BLaER1 (cell line): Measurements from ENCODE around the gene GGCX.

ENCODE experiments used
- H3K27ac ChIP-seq: shearing (Covaris generic); formaldehyde crosslinking; 2 replicates; pipeline ENCODE4 v1.8.1; 2022
- H3K27me3 ChIP-seq: shearing (Covaris generic); formaldehyde crosslinking; 2 replicates; pipeline ENCODE4 v1.8.1; 2022
- H3K36me3 ChIP-seq: shearing (Covaris generic); formaldehyde crosslinking; 2 replicates; pipeline ENCODE4 v1.8.1; 2022
- H3K4me1 ChIP-seq: shearing (Covaris generic); formaldehyde crosslinking; 2 replicates; pipeline ENCODE4 v1.8.1; 2022
- H3K4me2 ChIP-seq: shearing (Covaris generic); formaldehyde crosslinking; 2 replicates; pipeline ENCODE4 v1.8.1; 2022
- H3K4me3 ChIP-seq: shearing (Covaris generic); formaldehyde crosslinking; 2 replicates; pipeline ENCODE4 v1.8.1; 2022
- H3K9ac ChIP-seq: shearing (Covaris generic); formaldehyde crosslinking; 2 replicates; pipeline ENCODE4 v1.8.1; 2022
- H3K9me3 ChIP-seq: shearing (Covaris generic); formaldehyde crosslinking; 2 replicates; pipeline ENCODE4 v1.8.1; 2022
- H4K20me1 ChIP-seq: shearing (Covaris generic); formaldehyde crosslinking; 2 replicates; pipeline ENCODE4 v1.8.1; 2022
- Cebpa-rat ChIP-seq: shearing (Covaris generic); IDR thresholded peaks from 2 replicates; pipeline ENCODE4 v1.8.1; 2022

Gene GGCX

DNA sequence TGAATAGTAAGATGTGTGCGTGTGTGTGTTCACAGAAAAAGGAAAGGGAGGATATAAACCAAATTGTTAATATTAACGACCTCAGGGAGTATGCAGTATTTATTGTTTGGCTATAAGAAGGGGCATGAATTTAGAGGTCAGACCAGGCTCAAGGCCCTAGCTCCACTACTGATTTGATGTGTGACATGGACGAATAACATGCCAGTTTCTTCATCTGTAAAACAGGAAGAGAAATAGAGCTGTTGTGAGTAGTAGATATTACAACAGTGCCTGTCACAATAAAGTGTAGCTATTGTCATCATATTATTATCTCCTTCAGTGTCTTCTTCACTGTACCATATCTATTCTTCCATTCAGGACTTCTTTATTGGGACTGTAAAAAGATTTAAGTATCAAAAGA is 26.4 kb downstream of the GGCX start:
- Histone ChIP-seq H3K4me3 (no peak overlapping the region), H3K27me3 (no peaks in the 10 kb centered on the region), H3K27ac (no peak overlapping the region), H3K9me3 (no peaks in the 10 kb centered on the region), H4K20me1 (peaks cover 7% of the 10 kb centered on the region), H3K36me3 (peaks cover 2% of the 10 kb centered on the region), H3K4me1 (peaks cover 38% of the 10 kb centered on the region), H3K4me2 (no peak overlapping the region), H3K9ac (no peak overlapping the region)
- no peak for TF ChIP-seq Cebpa-rat

DNA sequence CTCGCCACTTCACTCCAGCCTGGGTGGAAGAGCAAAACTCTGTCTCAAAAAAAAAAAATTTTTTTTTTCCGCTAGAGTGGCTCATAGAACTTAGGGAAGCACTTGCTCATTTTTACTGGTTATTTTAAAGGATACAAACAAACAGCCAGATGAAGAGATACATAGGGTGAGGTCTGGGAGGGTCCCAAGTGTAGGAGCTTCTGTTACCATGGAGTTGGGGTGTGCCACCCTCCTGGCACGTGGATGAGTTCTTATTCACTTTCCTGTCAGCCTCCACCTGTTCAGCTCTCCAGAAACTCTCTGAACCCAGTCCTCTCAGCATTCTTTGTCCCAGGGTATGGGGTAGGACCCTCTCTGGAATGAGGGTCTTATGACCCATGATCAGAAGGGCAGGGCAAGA is 27.2 kb downstream of the GGCX start:
- H3K36me3 ChIP-seq = no peaks in the 10 kb centered on the region
- no peaks in the 10 kb centered on the region for H4K20me1 ChIP-seq
- 0 out of 2 replicates have a peak overlapping the region, but pooled peaks have one; percentile 22 for H3K27ac ChIP-seq
- TF ChIP-seq Cebpa-rat = no peak
- H3K4me1 ChIP-seq = peaks cover 38% of the 10 kb centered on the region
- H3K27me3 ChIP-seq = no peaks in the 10 kb centered on the region
- H3K9me3 ChIP-seq = no peaks in the 10 kb centered on the region
- H3K4me3 ChIP-seq = no peak overlapping the region
- H3K4me2 ChIP-seq = no peak overlapping the region
- no peak overlapping the region for H3K9ac ChIP-seq

DNA sequence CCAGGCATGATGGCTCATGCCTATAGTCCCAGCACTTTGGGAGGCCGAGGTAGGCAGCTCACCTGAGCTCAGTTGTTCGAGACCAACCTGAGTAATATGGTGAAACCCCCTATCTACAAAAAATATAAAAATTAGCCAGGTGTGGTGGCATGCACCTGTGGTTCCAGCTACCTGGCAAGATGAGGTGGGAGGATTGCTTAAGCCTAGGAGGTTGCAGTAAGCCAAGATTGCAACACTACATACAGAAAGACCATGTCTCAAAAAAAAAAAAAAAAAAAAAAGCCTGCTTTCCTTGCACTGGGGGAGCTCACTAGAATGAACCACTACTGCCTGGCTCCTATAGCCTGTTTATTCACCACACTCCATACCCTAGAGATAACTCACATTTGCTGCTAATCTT is 29.7 kb downstream of the GGCX start:
- H3K27ac ChIP-seq = no peak overlapping the region
- no peaks in the 10 kb centered on the region for H4K20me1 ChIP-seq
- H3K4me1 ChIP-seq = peaks cover 31% of the 10 kb centered on the region
- no peak overlapping the region for H3K9ac ChIP-seq
- no peak overlapping the region for H3K4me3 ChIP-seq
- no peak overlapping the region for H3K4me2 ChIP-seq
- no peaks in the 10 kb centered on the region for H3K9me3 ChIP-seq
- H3K27me3 ChIP-seq = no peaks in the 10 kb centered on the region
- TF ChIP-seq Cebpa-rat = no peak
- no peaks in the 10 kb centered on the region for H3K36me3 ChIP-seq

DNA sequence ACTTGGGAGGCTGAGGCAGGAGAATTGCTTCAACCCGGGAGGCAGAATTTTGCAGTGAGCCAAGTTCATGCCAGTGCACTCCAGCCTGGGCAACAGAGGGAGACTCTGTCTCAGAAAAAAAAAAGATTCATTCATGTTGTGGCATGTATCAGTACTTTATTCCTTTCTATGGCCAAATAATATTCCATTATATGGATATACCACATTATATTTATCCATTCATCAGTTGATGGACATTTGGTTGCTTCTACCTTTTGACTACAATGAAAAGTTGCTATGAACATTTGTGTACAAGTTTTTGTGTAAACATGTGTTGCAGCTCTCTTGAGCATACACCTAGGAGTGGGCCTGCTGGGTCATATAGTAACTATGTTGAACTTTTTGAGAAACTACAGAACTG is 31.5 kb downstream of the GGCX start:
- Histone ChIP-seq H3K9me3 (no peaks in the 10 kb centered on the region), H3K27ac (no peak overlapping the region), H3K9ac (no peak overlapping the region)

DNA sequence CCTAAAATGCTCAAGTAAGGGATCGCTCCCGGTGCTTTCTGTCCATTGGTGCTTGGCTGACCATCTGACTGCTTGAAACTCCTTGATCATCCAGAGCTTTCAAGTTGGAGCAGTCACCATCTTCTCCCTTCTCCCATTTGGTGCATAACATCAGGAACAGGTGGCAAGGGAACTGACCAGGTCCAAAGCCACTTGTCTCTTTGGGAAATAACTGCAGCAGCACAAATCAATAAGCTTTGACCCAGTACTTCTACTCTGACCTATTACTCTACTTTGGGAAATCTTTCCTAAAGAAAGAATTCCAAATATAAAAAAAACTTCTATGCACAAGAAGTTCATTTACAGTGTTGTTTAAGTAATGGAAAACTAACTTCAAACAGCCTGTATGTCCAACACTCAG is 32.9 kb downstream of the GGCX start:
- no peak overlapping the region for H3K27ac ChIP-seq
- no peak overlapping the region for H3K4me2 ChIP-seq
- H4K20me1 ChIP-seq = no peaks in the 10 kb centered on the region
- H3K4me3 ChIP-seq = no peak overlapping the region
- no peaks in the 10 kb centered on the region for H3K27me3 ChIP-seq
- no peak overlapping the region for H3K9ac ChIP-seq
- H3K36me3 ChIP-seq = no peaks in the 10 kb centered on the region
- no peak for TF ChIP-seq Cebpa-rat
- H3K4me1 ChIP-seq = peaks cover 36% of the 10 kb centered on the region
- no peaks in the 10 kb centered on the region for H3K9me3 ChIP-seq

More for the DNA sequence above, 31.5 kb downstream of the GGCX start:
- Histone ChIP-seq H3K27me3 (no peaks in the 10 kb centered on the region), H3K4me3 (no peak overlapping the region), H3K4me2 (no peak overlapping the region), H4K20me1 (no peaks in the 10 kb centered on the region), H3K4me1 (peaks cover 31% of the 10 kb centered on the region), H3K36me3 (no peaks in the 10 kb centered on the region)
- no peak for TF ChIP-seq Cebpa-rat

DNA sequence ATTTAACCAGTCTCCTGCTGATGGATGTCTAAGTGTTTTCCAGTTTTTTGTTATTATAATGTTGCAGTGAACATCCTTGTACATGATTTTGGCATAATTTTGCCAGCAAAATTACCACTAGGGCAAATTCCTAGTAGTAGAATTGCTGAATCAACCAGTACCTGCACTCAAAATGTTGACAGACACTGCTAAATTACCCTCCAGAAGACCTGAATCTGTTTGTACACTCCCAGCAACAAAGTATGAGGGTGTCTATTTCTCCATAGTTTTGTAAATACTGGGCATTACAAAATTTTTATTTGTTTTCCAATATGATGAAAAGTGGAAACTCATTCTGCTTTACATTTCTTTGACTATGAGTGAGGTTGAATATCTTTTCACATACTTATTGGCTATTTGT is 33.5 kb downstream of the GGCX start:
- Histone ChIP-seq H3K9me3 (no peaks in the 10 kb centered on the region), H3K36me3 (no peaks in the 10 kb centered on the region), H3K27me3 (no peaks in the 10 kb centered on the region), H3K4me1 (peaks cover 40% of the 10 kb centered on the region), H3K27ac (no peak overlapping the region), H3K4me2 (no peak overlapping the region), H4K20me1 (no peaks in the 10 kb centered on the region), H3K9ac (no peak overlapping the region), H3K4me3 (no peak overlapping the region)
- no peak for TF ChIP-seq Cebpa-rat

DNA sequence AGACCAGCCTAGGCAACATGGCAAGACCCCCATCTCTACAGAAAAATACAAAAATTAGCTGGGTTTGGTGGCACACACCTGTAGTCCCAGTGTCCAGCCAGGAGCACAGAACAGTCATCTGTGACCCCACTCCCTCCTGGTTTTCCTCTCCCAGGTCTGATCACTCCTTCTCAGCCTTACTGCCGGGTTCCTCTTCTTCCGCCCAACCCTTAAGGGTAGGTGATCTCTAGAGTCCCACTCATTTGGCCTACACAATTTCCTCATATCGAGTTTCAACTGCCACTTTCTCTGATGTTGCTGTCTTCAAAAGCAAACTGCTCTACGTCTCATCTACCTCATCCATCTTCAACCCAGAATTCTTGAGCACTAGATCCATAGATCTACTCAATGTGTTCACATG is 35.7 kb downstream of the GGCX start:
- no peak for TF ChIP-seq Cebpa-rat
- H3K4me1 ChIP-seq = peaks cover 40% of the 10 kb centered on the region
- H3K36me3 ChIP-seq = no peaks in the 10 kb centered on the region
- no peaks in the 10 kb centered on the region for H4K20me1 ChIP-seq
- peak overlapping the region; percentile 85 for H3K4me2 ChIP-seq
- H3K27ac ChIP-seq = peak overlapping the region; percentile 76
- H3K27me3 ChIP-seq = no peaks in the 10 kb centered on the region
- H3K4me3 ChIP-seq = peak overlapping the region; percentile 50
- H3K9me3 ChIP-seq = no peaks in the 10 kb centered on the region
- peak overlapping the region; percentile 70 for H3K9ac ChIP-seq

DNA sequence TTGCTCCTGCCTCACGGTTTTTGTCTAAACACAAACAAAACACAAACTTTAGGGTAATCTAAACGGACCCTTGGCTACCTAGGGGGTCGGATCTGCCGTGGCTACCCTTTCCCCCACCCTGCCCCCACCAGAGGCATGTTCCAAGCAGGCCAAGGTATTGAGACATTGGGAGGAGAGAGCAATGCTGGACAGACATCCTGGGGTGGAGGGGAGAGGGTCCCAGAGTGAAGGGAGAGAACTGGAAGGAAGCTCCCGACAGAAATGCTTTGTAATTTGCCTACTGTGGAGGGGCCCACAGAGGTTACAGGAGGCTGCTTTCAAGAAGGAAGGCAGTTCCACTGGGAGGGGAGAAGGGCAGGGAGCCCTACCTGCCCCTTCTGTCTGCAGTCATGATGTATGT is 36.3 kb downstream of the GGCX start:
- Histone ChIP-seq H3K9ac (peak overlapping the region; percentile 70), H3K9me3 (no peaks in the 10 kb centered on the region), H3K4me2 (peak overlapping the region; percentile 85), H3K4me3 (peak overlapping the region; percentile 50), H4K20me1 (no peaks in the 10 kb centered on the region), H3K4me1 (peaks cover 40% of the 10 kb centered on the region), H3K36me3 (no peaks in the 10 kb centered on the region), H3K27me3 (no peaks in the 10 kb centered on the region), H3K27ac (peak overlapping the region; percentile 76)
- no peak for TF ChIP-seq Cebpa-rat

DNA sequence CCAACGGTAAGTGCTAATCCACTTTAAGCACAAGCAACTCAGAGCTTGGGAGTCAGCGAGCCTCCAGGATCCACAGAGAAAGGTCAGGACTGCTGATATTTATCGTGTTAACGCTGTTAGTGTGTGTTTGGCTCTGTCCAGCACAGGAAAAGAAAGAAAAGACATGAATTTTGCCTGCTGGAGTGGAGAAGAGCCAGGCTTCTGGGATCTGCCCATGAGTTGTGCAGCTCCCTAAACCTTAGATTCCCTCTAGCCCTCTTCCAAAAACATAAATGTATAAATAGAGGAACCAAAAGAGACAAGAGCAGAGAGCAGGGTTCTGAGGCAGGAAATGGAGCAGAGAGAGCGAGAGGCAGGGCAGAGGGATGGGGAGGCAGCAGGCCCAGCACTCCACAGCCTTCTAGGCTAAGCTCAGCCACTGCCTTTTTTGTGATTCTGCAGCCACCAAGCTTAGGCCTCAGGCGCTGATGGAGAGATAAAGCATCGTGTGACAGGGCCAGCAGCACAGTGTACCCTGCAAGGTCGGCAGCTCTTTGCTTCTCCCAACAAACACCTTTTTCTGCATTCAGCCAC is 36.9 kb downstream of the GGCX start:
- peak overlapping the region; percentile 50 for H3K4me3 ChIP-seq
- no peak for TF ChIP-seq Cebpa-rat
- H3K27me3 ChIP-seq = no peaks in the 10 kb centered on the region
- peaks cover 40% of the 10 kb centered on the region for H3K4me1 ChIP-seq
- H3K36me3 ChIP-seq = no peaks in the 10 kb centered on the region
- H4K20me1 ChIP-seq = no peaks in the 10 kb centered on the region
- H3K9ac ChIP-seq = peak overlapping the region; percentile 70
- peak overlapping the region; percentile 76 for H3K27ac ChIP-seq
- H3K4me2 ChIP-seq = peak overlapping the region; percentile 85
- no peaks in the 10 kb centered on the region for H3K9me3 ChIP-seq

DNA sequence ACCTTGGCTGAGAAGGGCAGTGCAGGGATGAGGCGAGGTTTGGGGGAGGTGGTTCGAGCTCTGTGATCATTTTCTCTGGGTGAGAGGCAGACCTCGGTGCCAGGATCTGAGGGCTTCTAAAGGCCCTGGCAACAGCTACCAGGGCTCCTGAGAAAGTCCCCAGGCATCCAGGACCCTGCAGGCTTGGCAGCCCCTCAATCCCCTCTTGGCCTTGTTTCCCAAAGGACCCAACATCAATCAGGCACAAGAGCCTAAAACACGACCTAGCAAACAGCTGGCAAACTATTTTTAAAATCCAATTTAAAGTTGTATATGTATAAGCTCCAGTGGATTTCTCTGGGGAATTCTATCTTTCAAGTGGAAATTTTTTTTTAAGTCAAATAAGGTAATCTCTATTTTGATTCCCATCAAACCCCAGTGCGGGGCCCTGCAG is 37.4 kb downstream of the GGCX start:
- H3K9me3 ChIP-seq = no peaks in the 10 kb centered on the region
- no peaks in the 10 kb centered on the region for H3K36me3 ChIP-seq
- H3K4me3 ChIP-seq = peak overlapping the region; percentile 50; the same call in 1 of the 2 replicates
- peak overlapping the region; percentile 70 for H3K9ac ChIP-seq
- TF ChIP-seq Cebpa-rat = no peak
- H4K20me1 ChIP-seq = no peaks in the 10 kb centered on the region
- peaks cover 40% of the 10 kb centered on the region for H3K4me1 ChIP-seq
- H3K27me3 ChIP-seq = no peaks in the 10 kb centered on the region
- peak overlapping the region; percentile 85 for H3K4me2 ChIP-seq
- H3K27ac ChIP-seq = peak overlapping the region; percentile 76
